ENCODE measurements around the gene SMIM29.

- no peak for TF ChIP-seq CTCF (IDR thresholded peaks at IDR 0.05)
- TF ChIP-seq EZH2 (IDR thresholded peaks at IDR 0.05; ENCODE audit: borderline replicate concordance, insufficient read depth, low read depth, low read length, poor library complexity, severe bottlenecking), result no peak
Measured at GRCh38 chr6:34200340-34200971, 48.4 kb downstream of the SMIM29 start.
